Amniotic epithelial cell (primary cell): ENCODE measurements around the gene AP5S1.
"Not testable (repeated sequence)": the region's sequence is repeated elsewhere in the genome, so short reads cannot be mapped to it uniquely, and the experiment has no call there.

ENCODE experiments used
- DNase-seq: peaks from one replicate; pipeline ENCODE4 v3.0.0-alpha.2; 2010; ENCODE audit warnings: low read depth

The AP5S1 gene

DNA sequence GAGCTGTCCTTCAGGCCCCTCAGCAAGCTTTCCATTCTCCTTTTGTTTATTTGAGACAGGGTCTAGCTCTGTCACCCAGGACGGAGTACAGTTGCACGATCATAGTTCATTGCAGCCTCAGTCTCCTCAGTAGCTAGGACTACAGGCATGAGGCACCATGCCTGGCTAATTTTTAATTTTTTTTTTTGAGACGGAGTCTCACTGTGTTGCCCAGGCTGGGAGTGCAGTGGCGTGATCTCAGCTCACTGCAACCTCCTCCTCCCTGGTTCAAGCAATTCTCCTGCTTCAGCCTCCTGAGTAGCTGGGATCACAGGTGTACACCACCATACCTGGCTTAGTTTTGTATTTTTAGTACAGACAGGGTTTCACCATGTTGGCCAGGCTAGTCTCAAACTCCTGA, 31.1 kb upstream of the AP5S1 start:
- DNase-seq, result not testable (repeated sequence)

DNA sequence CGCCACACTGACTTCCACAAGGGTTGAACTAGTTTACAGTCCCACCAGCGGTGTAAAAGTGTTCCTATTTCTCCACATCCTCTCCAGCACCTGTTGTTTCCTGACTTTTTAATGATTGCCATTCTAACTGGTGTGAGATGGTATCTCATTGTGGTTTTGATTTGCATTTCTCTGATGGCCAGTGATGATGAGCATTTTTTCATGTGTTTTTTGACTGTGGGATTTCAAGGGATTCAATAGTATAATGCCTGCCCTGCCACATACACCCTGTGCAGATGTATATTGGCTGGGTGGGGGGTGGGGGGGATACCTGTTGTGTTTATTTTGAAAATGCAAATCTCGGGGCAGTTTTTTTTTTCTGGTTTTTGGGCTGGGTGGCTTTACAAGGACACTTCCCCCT, 26.2 kb upstream of the AP5S1 start:
- DNase-seq, result not testable (repeated sequence)

DNA sequence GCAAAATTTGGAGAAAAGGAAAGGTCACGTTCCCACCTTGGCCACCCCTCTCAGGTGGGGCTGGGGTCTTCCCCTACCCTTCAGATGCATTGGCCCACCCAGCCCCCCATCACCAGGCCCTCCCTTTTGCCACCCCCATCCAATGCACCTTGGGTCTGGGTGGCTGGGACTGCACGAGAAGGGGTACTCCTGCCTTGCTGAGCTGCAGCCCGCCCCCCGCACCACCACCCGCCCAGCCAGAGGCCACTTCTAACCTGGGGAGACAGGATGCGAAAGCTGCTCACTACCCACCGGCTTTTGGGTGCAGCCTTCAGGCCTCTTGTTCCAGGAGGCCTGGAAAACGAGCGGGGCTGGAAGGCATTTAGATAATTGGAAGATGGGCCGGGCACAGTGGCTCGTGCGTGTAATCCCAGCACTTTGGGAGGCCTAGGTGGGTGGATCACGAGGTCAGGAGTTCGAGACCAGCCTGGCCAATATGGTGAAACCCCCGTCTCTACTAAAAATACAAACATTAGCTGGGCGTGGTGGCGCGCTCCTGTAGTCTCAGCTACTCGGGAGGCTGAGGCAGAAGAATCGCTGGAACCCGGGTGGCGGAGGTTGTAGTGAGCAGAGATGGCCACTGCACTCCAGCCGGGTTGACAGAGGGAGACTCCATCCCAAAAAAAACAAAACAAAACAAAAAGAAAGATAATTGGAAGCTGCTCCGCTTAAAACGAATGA, 25.5 kb upstream of the AP5S1 start:
- no peak for DNase-seq

DNA sequence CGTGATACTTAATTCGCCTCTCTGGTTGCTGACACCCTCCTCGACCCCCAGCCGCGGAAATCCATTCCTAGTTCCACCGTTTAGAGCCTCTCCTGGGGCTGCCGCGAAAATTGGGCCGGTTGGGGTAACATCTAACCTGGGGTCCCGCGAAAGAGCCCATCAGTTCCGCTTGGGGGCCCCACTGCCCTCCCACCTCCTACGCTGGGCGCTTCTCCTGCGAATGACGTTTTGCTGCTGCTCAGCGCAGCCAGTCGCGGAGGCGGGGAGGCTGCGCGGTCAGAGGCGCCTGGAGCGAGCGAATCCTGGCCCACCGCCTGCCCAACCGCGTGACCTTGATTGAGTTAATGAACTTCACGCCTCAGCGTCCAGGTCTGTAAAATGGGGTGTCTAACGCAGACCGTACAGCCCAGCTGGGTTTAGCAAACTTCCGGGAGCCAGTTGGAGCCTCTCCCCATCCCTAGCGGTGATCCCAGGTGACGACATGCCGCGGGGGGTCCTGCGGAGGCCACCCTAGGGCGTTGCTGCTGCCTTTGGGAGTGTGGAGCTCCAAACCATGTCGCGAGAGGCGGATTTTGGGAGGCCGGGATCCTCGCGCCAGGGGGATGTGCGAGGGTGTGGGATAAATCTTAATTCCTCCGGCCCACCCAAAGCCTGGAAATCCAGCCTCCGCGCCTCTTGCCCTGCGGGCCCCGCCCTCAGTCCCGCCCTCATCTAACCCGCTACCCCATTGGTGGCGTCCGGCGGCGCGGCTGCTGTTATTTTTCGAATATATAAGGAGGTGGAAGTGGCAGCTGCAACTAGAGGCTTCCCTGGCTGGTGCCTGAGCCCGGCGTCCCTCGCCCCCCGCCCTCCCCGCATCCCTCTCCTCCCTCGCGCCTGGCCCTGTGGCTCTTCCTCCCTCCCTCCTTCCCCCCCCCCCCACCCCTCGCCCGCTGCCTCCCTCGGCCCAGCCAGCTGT, 24.6 kb upstream of the AP5S1 start, which contains the start of gene CDC25B:
CDC25B (plus strand) TSS at position 800 of the 958 bp plus-strand sequence. CDS start 222 bp downstream, outside the sequence.
- DNase-seq, result peak; percentile 79

DNA sequence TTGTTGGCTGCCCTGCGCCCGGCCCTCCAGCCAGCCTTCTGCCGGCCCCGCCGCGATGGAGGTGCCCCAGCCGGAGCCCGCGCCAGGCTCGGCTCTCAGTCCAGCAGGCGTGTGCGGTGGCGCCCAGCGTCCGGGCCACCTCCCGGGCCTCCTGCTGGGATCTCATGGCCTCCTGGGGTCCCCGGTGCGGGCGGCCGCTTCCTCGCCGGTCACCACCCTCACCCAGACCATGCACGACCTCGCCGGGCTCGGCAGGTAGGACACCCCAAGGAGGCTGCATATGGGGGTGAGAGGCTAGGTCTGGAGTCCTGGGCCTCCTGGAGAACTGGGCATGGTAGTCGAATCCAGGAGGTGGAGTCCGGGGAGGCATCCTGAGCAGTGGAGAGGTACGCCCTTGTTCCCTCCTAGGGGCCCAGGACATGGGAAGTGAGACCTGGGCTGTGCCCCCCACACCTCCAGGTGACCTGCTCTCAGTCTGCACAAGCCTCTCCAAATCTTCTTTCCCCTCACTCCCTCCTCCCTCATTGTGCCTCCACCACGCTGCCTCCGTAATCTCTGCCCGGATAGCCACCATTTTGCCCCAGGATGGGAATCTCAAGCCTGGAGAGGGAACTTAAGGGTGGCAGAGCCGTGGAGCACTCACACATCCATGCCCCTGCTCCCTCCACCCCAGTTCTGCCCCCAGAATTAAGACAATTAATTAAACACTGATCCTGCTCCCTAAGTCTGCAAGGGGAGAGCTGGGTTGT, 23.7 kb upstream of the AP5S1 start:
- no peak for DNase-seq

DNA sequence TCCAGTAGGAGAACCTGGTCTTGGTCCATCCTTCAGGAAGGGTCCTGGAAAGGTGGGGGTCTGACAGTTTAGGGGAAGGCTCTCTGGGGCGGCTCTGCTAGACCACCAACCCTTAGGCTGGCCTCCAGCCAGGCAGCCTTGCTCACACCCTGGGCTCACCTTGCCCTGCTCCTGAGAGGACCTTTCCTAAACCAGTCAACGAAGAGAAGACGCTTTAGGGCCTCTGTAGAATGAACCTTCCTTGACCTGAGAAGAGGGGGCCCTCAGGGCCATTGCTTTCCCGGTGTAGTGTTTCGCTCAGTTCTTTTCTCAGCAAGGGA, 23.2 kb upstream of the AP5S1 start:
- no peak for DNase-seq

DNA sequence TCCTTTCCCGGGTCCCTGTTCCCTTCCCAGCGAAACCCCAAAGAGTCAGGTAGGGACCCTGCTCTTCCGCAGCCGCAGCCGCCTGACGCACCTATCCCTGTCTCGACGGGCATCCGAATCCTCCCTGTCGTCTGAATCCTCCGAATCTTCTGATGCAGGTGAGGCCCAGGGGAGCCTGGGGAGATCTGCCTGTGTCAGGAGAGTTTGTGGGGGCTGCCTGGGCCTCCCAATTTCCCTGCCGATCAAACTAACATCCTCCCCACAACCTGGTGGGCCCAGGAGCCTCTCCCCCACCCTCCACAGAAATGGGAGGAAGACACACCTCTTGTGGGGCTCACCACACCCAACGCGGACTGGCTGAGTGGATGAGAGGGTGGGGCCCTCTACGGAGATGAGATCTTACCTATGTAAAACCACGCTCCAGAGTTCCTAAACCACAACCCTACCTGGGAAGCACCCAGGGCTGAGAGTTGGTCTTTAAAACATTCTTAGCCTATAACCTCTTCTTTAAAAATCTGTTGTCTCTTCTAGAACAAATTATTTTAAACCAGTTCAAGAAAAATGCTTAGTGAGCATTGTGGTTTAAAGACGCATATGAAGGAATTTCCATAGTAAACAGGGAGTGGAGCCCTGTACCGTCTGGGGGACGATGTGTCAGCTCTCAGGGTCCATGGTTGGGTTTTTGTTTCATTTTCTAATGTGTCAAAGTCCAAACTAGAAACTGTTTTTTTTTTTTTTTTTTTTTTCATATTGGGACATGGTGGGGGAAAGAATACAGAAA, 22.6 kb upstream of the AP5S1 start:
- DNase-seq, result peak; percentile 47

DNA sequence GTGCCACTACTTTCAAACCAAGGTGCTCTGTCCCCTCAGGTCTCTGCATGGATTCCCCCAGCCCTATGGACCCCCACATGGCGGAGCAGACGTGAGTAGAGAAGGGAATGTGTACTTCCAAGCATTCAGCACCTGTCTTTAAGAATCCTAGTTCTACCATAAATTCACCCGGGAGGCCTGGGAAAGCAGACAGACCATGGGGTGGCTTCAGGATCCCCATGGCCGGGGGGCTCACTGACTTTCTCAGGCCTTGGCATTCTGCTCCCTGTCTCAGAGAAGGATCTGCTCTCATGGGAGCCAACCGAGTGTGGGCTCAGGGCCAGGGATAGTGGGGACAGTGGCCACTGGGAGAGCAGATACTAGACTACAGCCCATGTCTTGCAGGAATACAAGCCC, 22.0 kb upstream of the AP5S1 start:
- no peak for DNase-seq

DNA sequence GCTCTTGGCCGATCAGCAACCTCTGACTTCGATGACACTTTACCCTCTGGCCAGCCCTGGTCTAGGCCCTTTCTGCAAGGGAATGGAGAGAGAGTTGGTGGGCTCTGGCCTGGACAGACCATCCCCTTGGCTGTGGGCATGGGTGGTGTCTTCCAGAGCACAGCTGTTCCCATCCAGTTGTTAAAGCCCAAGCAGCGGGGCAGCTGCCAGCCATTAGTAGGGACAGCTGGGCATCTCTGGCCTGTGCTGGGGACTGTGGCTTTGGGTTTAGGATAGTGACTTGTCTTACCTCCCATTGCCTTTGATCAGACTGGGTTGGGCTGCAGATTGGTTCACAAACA, 21.5 kb upstream of the AP5S1 start:
- no peak for DNase-seq

DNA sequence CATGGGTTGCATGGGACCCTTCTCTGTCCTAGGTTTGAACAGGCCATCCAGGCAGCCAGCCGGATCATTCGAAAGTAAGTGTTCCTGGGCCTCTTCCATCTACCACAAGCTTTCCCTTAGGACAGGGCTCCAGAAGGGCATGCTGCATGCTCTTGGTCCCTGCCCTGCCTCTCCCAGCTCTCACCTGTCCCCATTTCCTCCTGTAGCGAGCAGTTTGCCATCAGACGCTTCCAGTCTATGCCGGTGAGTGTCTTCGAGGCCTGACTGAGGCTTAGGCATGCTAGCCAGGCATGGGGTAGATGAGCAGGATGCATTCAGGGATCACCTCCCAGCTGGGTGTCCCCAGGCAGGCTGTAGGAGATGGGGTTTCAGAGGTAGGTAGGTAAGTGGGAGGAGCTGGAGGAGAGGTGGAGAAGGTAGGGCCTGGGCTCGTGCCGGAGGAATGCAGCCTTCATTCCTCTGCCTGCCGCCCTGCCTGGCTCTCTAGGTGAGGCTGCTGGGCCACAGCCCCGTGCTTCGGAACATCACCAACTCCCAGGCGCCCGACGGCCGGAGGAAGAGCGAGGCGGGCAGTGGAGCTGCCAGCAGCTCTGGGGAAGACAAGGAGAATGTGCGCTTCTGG, 20.0 kb upstream of the AP5S1 start:
- DNase-seq, result no peak

DNA sequence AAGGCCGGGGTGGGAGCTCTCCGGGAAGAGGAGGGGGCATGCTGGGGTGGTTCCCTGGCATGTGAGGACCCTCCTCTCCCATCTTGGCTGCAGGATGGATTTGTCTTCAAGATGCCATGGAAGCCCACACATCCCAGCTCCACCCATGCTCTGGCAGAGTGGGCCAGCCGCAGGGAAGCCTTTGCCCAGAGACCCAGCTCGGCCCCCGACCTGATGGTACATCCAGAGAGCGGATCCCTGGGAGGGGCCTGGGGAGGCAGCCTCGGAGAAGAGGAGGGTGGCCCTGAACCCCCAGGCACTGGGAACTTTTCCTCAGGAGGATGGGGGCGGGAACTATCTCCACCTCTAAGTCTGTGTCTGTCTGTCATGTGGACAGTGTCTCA, 19.5 kb upstream of the AP5S1 start:
- no peak for DNase-seq

DNA sequence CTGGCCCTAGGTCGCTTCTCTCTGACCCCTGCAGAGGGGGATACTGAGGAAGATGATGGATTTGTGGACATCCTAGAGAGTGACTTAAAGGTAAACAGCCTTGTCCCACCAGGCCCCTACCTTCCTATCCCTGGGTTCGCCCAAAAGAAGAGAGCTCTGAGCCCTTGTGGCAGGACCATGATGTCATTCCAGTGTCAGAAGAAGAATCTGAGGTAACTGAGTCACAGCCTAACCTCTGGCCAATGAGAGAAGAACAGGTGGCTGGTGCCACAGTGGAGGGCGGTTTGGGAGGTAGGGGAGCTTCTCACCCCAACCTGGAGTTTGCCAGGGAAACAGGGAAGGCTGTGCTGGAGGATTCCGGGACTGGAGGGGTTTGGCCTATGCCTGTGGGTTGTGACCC, 19.0 kb upstream of the AP5S1 start:
- no peak for DNase-seq

DNA sequence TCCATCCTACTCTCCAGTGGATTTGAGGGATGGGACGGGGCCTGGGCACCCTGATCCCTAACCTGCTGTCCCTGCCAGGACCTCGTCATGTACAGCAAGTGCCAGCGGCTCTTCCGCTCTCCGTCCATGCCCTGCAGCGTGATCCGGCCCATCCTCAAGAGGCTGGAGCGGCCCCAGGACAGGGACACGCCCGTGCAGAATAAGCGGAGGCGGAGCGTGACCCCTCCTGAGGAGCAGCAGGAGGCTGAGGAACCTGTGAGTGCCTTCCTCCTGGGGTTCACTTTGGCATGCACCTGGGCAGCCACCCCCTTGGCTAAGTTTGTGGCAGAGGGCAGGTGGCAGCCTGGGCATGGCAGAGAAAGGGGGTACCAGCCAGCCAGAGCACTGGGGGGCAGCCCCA, 18.5 kb upstream of the AP5S1 start:
- DNase-seq, result no peak

DNA sequence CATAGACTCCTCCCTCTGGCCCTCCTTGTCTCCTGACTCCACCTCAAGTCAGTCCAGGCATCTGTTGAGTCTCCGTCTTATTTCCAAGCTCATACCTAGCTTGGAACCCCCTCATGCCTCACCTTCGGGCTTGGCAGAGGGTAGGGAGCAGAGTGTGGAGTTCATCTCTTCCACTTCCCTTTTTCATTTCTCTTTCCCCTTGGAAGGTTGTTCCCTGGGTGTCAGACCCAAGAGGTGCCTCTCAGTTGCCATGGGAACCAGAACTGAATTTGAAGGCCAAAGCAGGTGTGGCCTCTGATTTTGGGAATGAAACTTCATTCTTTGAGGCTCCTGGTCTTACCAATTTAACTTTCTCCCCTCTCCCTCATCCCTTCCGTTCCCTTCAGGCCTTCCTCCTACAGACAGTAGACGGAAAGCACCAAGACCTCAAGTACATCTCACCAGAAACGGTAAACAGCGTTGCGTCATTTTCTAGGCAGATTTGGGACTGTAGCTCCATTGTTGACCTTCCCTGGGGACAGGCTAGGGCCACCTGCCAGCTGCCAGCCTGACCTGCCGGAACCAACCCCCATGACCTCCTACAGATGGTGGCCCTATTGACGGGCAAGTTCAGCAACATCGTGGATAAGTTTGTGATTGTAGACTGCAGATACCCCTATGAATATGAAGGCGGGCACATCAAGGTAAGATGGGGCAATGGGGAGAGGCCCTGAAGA, 17.7 kb upstream of the AP5S1 start:
- no peak for DNase-seq

DNA sequence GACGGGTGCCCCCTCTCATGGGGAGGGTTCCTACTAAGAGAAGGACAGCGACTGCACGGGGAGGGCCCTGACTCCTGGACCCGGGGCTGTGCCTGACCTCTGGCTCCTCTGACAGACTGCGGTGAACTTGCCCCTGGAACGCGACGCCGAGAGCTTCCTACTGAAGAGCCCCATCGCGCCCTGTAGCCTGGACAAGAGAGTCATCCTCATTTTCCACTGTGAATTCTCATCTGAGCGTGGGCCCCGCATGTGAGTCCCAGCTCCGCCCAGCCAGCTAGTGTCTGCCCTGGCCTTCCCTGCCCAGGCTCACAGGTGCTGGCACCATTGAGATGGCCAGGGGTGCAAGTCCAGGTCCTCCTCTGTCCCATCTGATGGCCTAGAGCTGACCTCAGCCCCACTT, 17.1 kb upstream of the AP5S1 start:
- DNase-seq, result no peak

DNA sequence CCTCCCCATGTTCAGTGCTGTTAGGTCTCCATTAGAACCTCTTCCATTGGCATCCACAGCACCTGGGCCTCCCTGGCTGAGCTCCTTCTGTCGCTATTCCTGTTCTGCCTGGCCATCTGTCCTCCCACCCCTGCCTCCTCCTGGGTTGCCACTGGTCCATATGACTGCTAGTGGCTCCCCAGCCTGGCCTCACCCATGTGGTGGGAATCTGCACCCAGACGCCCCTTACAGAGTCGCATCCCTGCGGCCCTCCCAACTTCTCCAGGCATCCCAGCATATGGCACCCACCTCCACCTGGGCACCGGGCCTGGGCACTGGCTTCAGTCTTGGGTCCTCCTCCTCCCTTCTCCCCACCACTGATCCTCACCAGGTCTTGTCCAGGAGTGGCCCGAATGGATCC, 16.5 kb upstream of the AP5S1 start:
- DNase-seq, result no peak

DNA sequence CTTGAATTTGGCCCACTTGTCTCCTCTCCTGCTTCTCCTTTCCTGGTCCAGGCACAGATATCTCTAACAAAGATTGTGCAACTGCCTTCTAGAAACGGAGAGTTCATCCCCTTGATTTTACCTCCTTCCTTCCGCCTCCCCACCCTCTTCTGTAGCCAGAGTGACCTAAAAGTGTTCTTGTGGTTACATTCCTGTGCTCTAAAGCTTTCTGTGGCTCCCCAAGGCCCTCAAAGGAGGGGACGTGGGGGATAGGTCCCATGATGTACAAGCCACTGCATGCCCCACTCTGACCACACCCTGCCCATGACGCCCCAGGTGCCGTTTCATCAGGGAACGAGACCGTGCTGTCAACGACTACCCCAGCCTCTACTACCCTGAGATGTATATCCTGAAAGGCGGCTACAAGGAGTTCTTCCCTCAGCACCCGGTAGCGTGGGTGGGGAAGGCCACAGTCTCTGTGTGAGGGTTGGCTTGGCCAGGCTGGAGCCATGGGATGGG, 16.0 kb upstream of the AP5S1 start:
- peak; percentile 31 for DNase-seq

DNA sequence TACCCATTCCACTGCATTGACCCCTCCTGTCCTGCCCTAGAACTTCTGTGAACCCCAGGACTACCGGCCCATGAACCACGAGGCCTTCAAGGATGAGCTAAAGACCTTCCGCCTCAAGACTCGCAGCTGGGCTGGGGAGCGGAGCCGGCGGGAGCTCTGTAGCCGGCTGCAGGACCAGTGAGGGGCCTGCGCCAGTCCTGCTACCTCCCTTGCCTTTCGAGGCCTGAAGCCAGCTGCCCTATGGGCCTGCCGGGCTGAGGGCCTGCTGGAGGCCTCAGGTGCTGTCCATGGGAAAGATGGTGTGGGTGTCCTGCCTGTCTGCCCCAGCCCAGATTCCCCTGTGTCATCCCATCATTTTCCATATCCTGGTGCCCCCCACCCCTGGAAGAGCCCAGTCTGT, 15.6 kb upstream of the AP5S1 start:
- no peak for DNase-seq

DNA sequence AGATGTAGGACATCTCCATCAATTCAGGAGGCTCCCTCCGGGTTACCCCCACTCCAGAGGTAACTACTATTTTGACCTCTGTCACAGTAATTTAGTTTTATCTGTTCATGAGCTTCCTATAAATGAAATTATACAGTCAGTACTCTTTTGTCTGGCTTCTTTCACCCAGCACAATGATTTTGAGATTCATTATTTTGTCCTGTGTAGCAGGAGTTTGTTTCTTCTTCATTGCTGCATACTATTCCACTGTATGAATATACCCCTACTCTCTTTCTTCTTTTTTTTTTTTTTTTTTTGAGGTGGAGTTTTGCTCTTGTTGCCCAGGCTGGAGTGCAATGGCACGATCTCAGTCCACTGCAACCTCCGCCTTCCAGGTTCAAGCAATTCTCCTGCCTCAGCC, 11.8 kb upstream of the AP5S1 start:
- DNase-seq, result no peak

DNA sequence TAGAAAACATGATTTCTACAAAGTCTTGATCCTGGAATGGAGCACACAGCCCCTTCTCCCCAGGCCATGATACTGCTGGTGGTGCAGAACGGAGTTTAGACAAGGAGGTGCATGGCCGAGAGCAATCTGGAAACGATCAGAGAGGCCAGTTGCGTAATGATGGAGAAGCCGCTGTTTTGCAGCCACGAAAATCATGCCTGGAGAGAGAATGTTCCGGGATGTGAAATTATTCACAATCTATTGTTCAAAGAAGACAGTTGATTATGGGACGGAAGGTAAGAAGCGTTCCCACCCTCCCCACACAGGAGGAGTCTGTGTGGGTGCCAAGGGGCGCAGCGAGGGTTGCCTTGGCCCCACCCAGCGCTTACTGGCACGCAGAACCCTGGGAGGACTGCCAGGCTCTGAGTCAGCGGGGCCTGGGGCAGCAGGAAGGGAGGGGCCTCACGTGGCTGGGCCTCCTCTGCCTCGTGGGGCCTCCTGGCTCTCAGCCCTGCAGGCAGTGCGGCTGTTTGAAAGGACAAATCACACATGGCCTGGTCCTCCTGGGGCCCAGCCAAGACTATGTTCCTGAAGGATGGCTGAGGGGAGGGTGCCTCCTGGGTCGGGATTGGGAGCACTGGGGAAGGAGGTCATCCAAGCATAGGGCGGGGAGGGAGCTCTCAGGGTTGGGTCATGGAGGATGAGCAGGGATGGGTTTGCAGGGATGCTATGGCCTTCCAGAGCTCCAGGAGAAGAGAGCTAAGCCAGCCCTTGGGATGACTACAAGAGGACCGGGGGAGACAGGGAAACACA, 8.7 kb upstream of the AP5S1 start:
- DNase-seq, result peak; percentile 99
